ENCODE results near the gene DLGAP4.
A peak's percentile ranks its signal among the peaks of the same experiment; 100 is the strongest.

Gene DLGAP4

GRCh38 chr20:36439731-36440072, 133.6 kb downstream of the DLGAP4 start:
- ChIA-PET CTCF (interaction anchor here (0.6 to 5.7 kb wide), 47 partner anchors 9 to 486 kb away, joined by 3 to 66 read pairs (median 5); partner anchors contain the start of gene SCAND1), POLR2A (no interaction called here)
- no peak for DNase-seq (ENCODE audit: extremely low spot score)
- TF ChIP-seq CTCF (IDR thresholded peaks at IDR 0.05; ENCODE audit: control extremely low read depth, extremely low read depth, low read depth, missing control alignments) = peak; percentile 9

GRCh38 chr20:36440370-36441026, 134.4 kb downstream of the DLGAP4 start:
- no peak for TF ChIP-seq CTCF (IDR thresholded peaks at IDR 0.05; ENCODE audit: control extremely low read depth, extremely low read depth, low read depth, missing control alignments)
- ChIA-PET CTCF (interaction anchor here (0.9 to 5.7 kb wide), 22 partner anchors 9 to 444 kb away, joined by 3 to 66 read pairs (median 8); no protein-coding TSS in a partner anchor), POLR2A (no interaction called here)
- no peak for DNase-seq (ENCODE audit: extremely low spot score)

DNA sequence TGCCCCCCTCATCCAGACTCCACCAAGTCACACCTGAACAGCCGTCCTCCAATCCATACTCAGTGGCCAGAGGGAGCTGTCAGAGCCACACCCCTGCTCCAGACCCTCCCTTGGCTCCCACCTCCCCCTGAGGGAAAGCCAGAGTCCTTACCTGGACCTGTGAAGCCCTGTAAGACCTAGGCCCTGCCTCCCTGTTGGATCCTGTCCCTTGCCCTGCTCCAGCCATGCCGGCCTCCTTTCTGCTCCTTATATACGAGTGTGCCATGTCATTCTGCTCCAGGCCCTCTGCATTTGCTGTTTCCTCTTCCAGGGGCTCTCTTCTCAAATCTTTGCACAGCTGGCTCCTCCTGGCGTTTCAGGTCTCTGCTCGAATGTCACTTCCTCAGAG, 134.9 kb downstream of the DLGAP4 start:
- TF ChIP-seq CTCF (IDR thresholded peaks at IDR 0.05; ENCODE audit: control extremely low read depth, extremely low read depth, low read depth, missing control alignments) = no peak
- DNase-seq (ENCODE audit: extremely low spot score) = no peak
- POLR2A ChIA-PET = no interaction called here
- CTCF ChIA-PET = interaction anchor here (1.1 to 5.7 kb wide), 7 partner anchors 14 to 315 kb away, joined by 3 to 66 read pairs (median 8); no protein-coding TSS in a partner anchor

GRCh38 chr20:36441416-36441815, 135.3 kb downstream of the DLGAP4 start:
- TF ChIP-seq CTCF (IDR thresholded peaks at IDR 0.05; ENCODE audit: control extremely low read depth, extremely low read depth, low read depth, missing control alignments) = no peak
- no peak for DNase-seq (ENCODE audit: extremely low spot score)
- CTCF ChIA-PET = interaction anchor here (0.9 to 5.7 kb wide), 6 partner anchors 14 to 314 kb away, joined by 3 to 61 read pairs (median 8); no protein-coding TSS in a partner anchor
- POLR2A ChIA-PET = no interaction called here

GRCh38 chr20:36445847-36446246, 139.7 kb downstream of the DLGAP4 start:
- no peak for TF ChIP-seq CTCF (IDR thresholded peaks at IDR 0.05; ENCODE audit: control extremely low read depth, extremely low read depth, low read depth, missing control alignments)
- DNase-seq (ENCODE audit: extremely low spot score) = no peak
- POLR2A ChIA-PET = no interaction called here
- CTCF ChIA-PET = interaction anchor here (0.6 to 1.5 kb wide), 2 partner anchors 15 to 246 kb away, joined by 3 to 5 read pairs; no protein-coding TSS in a partner anchor

DNA sequence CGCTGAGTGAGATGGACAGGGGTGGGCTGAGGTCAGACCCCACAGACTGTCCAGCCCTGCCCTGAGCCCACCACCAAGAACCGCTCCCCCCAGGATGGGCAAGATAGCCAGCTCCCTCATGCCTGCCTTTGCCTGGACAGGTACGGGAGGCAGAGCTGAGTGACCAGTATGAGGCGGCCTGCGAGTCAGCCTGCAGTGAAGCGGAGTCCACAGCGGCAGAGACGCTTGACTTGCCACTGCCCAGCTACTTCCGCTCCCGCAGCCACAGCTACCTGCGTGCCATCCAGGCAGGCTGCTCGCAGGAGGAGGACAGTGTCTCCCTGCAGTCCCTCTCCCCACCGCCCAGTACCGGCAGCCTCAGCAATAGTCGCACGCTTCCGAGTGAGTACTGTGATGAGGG, 140.4 kb downstream of the DLGAP4 start:
- no peak for DNase-seq (ENCODE audit: extremely low spot score)
- ChIA-PET CTCF (interaction anchor here (1.3 to 1.5 kb wide), 2 partner anchors 14 to 247 kb away, joined by 5 read pairs; no protein-coding TSS in a partner anchor), POLR2A (no interaction called here)
- TF ChIP-seq CTCF (IDR thresholded peaks at IDR 0.05; ENCODE audit: control extremely low read depth, extremely low read depth, low read depth, missing control alignments) = no peak
